NCI-H446 treated with DMSO at 0.1 percent for 48 hours (cell line): ENCODE data around the gene SPINT2.
"Not testable (repeated sequence)": the region's sequence is repeated elsewhere in the genome, so short reads cannot be mapped to it uniquely, and the experiment has no call there.

Experiments used
- DNase-seq: peaks from one replicate; lab custom pipeline; 2025; lab: John Stamatoyannopoulos, UW

The SPINT2 gene

GRCh38 chr19:38264486-38265212 is at the start of gene SPINT2:
Gene SPINT2, plus strand, starts transcription at chr19:38264573. Its CDS starts 320 bp downstream, at chr19:38264893.
- no peak for DNase-seq

GRCh38 chr19:38216785-38217641 is 47.4 kb upstream of the SPINT2 start:
- no peak for DNase-seq

GRCh38 chr19:38218204-38218603 is 46.2 kb upstream of the SPINT2 start:
- no peak for DNase-seq

- DNase-seq = no peak
Observed at GRCh38 chr19:38219221-38219620, 45.2 kb upstream of the SPINT2 start.

GRCh38 chr19:38221421-38221820 is 43.0 kb upstream of the SPINT2 start:
- no peak for DNase-seq

GRCh38 chr19:38221919-38222830 is 42.2 kb upstream of the SPINT2 start:
- DNase-seq = no peak

GRCh38 chr19:38223119-38223523 is 41.3 kb upstream of the SPINT2 start:
- DNase-seq = no peak

- no peak for DNase-seq
Observed at GRCh38 chr19:38223617-38224013, 40.8 kb upstream of the SPINT2 start.

- peak; percentile 65 for DNase-seq
Observed at GRCh38 chr19:38224014-38224862, 40.1 kb upstream of the SPINT2 start, which contains the start of gene DPF1. Gene DPF1, minus strand, starts transcription at chr19:38224222. Its CDS starts 80 bp downstream, at chr19:38224142.

GRCh38 chr19:38224863-38225218 is 39.5 kb upstream of the SPINT2 start:
- DNase-seq = not testable (repeated sequence)

- no peak for DNase-seq
Observed at GRCh38 chr19:38227287-38228004, 36.9 kb upstream of the SPINT2 start.

GRCh38 chr19:38228005-38228377 is 36.4 kb upstream of the SPINT2 start:
- no peak for DNase-seq

- no peak for DNase-seq
Observed at GRCh38 chr19:38228491-38229439, 35.6 kb upstream of the SPINT2 start.

GRCh38 chr19:38229585-38230073 is 34.7 kb upstream of the SPINT2 start:
- DNase-seq = peak; percentile 80

GRCh38 chr19:38230506-38231133 is 33.8 kb upstream of the SPINT2 start:
- not testable (repeated sequence) for DNase-seq

GRCh38 chr19:38231918-38232317 is 32.5 kb upstream of the SPINT2 start:
- DNase-seq = no peak

GRCh38 chr19:38233740-38234251 is 30.6 kb upstream of the SPINT2 start:
- no peak for DNase-seq

- no peak for DNase-seq
Observed at GRCh38 chr19:38234615-38235014, 29.8 kb upstream of the SPINT2 start.
